HAP-1 (cell line): Measurements from ENCODE around the gene SLC39A10.
"Not testable (repeated sequence)": the region's sequence is repeated elsewhere in the genome, so short reads cannot be mapped to it uniquely, and the experiment has no call there.

Experiments used
- DNase-seq, 2 experiments: peaks; one replicate each; pipeline ENCODE4 v3.0.0-alpha.2; 2016 to 2020; ENCODE audit warnings: low spot score in 2 of 2
- H3K27me3 ChIP-seq: fragments of 250-450 bp; sonication (Bioruptor Pico); 2 replicates; pipeline ENCODE4 v1.5.1; 2020; ENCODE audit warnings: low read depth, mild to moderate bottlenecking, moderate library complexity
- H3K36me3 ChIP-seq: fragments of 250-450 bp; sonication (Bioruptor Pico); replicated peaks from 2 replicates; pipeline ENCODE4 v1.5.1; 2020; ENCODE audit warnings: mild to moderate bottlenecking
- H3K4me1 ChIP-seq: fragments of 250-450 bp; sonication (Bioruptor Pico); 2 replicates; pipeline ENCODE4 v1.5.1; 2020; ENCODE audit warnings: mild to moderate bottlenecking
- H3K4me3 ChIP-seq: fragments of 250-450 bp; sonication (Bioruptor Pico); 2 replicates; pipeline ENCODE4 v1.5.1; 2020; ENCODE audit warnings: mild to moderate bottlenecking, moderate library complexity
- H3K9me3 ChIP-seq: fragments of 250-450 bp; sonication (Bioruptor Pico); 2 replicates; pipeline ENCODE4 v1.5.1; 2020; ENCODE audit warnings: mild to moderate bottlenecking, moderate library complexity
- in situ Hi-C: fragments of 300-500 bp; cut with MboI; formaldehyde crosslinking; loops from 3 replicates; pipeline ENCODE4 v1.14.3; 2020; ENCODE audit warnings: low sequenced_read_pairs, inconsistent platforms, mixed read lengths

SLC39A10 gene

DNA sequence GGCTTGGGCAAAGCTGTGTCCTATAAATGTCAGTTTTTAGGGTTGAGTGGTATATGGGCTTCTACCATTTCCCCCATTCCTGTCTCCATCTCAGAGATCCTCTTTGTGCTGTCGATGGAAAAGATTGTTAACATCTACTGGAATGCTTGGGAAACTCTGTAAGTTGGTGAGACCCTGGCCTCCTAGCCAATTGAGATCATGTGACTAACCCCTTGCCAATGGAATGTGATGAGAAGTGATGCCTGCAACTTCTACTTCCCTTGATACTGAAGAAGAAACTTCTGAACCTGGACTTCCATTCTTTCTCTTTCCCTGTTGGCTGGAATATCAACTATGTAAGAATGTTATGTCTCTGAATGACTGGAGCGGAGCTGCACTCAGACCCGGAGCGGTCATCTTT is 14.5 kb downstream of the SLC39A10 start:
- no peaks in the 10 kb centered on the region for H3K36me3 ChIP-seq
- DNase-seq = no peak
- in situ Hi-C loops = loop anchor here (10.0 kb wide), 1 partner anchor 273 kb away; no protein-coding TSS in a partner anchor
- H3K4me3 ChIP-seq = no peak overlapping the region
- H3K4me1 ChIP-seq = peaks cover 4% of the 10 kb centered on the region
- no peaks in the 10 kb centered on the region for H3K9me3 ChIP-seq
- no peaks in the 10 kb centered on the region for H3K27me3 ChIP-seq

DNA sequence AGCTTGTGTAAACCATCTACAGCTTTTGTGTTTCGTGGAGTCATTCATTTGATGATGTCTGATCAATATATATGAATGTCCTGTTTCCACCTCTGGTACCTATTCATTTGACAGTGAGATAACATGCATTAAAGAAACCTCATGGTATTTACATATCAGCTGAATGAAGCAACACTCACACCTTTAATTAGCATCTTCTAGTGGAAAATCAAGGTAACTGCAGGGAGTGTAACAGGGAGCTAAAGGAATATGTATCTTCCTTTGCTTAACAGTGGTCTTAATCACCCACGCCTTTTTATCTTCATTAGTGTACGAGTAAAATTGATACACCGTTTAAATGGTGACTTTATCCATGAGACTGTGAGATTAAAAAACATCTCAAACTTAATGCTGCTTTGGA is 15.6 kb downstream of the SLC39A10 start:
- in situ Hi-C loops = loop anchor here (10.0 kb wide), 1 partner anchor 272 kb away; no protein-coding TSS in a partner anchor
- Histone ChIP-seq H3K4me1 (no peaks in the 10 kb centered on the region), H3K9me3 (no peaks in the 10 kb centered on the region), H3K4me3 (no peak overlapping the region), H3K36me3 (no peaks in the 10 kb centered on the region), H3K27me3 (no peaks in the 10 kb centered on the region)
- DNase-seq = no peak

DNA sequence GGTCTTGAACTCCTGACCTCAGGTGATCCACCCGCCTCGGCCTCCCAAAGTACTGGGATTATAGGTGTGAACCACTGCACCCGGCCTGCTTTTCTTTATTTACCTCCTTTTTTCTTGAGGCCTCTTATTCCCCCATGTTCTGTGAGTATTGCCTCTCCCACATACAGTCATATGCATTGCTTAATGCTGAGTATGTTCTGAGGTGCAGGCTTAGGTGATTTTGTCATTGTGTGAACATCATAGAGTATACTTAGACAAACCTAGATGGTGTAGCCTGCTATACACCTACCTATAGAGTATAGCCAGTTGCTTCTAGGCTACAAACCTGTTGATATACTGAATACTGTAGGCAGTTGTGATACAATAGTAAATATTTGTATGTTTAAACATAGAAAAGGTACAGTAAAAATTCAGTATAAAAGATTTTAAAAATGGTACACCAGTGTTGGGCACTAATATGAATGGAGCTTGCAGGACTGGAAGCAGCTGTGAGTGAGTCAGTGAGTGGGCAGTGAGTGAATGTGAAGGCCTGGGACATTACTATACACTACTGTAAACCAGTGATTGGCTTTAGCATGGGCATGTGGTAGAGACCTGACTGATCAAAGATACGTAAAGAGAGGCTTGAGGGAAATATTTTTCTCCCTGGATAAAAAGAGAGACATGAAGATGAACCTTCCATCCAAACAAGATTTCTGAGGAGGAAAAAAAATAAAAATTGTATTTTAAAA is 17.6 kb downstream of the SLC39A10 start:
- no peaks in the 10 kb centered on the region for H3K9me3 ChIP-seq
- in situ Hi-C loops = loop anchor here (10.0 kb wide), 1 partner anchor 270 kb away; no protein-coding TSS in a partner anchor
- DNase-seq = no peak
- H3K4me1 ChIP-seq = no peaks in the 10 kb centered on the region
- H3K4me3 ChIP-seq = no peak overlapping the region
- no peaks in the 10 kb centered on the region for H3K36me3 ChIP-seq
- H3K27me3 ChIP-seq = no peaks in the 10 kb centered on the region

DNA sequence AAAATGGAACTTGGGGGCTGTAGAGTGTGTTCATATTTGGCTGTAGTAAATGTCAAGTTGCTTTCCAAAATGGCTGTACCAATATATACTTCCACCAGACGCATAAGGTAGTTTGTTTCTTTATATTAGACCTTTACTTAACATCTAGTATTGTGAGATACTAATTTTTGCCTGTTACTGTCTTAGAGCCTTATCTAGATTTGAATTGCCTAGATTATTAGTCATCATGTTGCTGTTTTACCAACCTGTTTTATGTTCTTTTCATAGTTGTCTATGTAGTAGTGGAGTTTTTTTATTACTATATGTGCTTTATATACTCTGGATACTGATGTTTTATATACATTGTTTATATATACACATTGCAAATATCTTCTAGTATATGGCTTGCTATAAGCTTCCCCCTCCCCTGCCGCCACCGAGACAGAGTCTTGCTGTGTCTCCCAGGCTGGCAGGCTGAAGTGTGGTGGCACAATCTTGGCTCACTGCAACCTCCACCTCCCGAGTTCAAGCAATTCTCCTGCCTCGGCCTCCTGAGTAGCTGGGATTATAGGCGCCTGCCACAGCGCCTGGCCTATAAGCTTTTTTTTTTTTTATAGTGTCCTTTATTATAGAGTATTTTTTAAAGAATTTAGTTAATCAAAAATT is 18.9 kb downstream of the SLC39A10 start:
- Histone ChIP-seq H3K4me1 (no peaks in the 10 kb centered on the region), H3K9me3 (no peaks in the 10 kb centered on the region), H3K27me3 (no peaks in the 10 kb centered on the region), H3K4me3 (no peak overlapping the region), H3K36me3 (peaks cover 4% of the 10 kb centered on the region)
- in situ Hi-C loops = loop anchor here (10.0 kb wide), 1 partner anchor 269 kb away; no protein-coding TSS in a partner anchor
- no peak for DNase-seq

DNA sequence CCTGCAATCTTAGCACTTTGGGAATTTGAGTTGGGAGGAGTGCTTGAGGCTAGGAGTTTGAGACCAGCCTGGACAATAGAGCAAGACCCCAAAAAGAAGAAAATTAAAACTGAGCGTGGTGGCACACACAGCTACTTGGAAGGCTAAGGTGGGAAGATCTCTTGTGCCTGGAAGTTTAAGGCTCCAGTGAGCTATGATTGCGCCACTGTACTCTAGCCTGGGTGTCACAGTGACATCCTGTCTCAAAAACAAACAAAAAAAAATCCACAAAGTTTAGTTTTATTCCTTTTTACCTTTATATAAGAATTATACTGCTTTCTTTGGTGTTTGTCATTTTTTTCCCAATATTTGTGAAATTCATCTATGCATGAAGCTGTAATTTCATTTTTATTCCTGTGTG is 20.3 kb downstream of the SLC39A10 start:
- in situ Hi-C loops = loop anchor here (10.0 kb wide), 1 partner anchor 268 kb away; no protein-coding TSS in a partner anchor
- no peak for DNase-seq
- Histone ChIP-seq H3K4me3 (no peak overlapping the region), H3K27me3 (no peaks in the 10 kb centered on the region), H3K4me1 (no peaks in the 10 kb centered on the region), H3K36me3 (peaks cover 4% of the 10 kb centered on the region), H3K9me3 (no peaks in the 10 kb centered on the region)

DNA sequence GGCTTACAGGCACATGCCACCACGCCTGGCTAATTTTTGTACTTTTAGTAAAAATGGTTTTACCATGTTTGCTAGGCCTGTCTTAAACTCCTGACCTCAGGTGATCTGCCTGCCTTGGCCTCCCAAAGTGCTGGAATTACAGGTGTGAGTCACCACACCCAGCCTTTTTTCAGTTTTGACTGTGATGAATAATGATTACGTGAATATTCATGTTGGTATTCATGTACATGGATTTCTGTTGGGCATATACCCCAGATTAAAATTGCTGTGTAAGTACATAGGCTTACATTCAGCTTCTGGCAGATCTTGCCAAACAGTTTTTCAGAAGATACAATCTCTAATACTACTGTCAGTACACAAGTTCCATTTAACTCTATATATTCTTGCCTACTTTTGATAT is 20.9 kb downstream of the SLC39A10 start:
- Histone ChIP-seq H3K4me3 (no peak overlapping the region), H3K9me3 (no peaks in the 10 kb centered on the region), H3K36me3 (peaks cover 4% of the 10 kb centered on the region), H3K4me1 (peaks cover 1% of the 10 kb centered on the region), H3K27me3 (no peaks in the 10 kb centered on the region)
- no peak for DNase-seq
- in situ Hi-C loops = loop anchor here (10.0 kb wide), 1 partner anchor 267 kb away; no protein-coding TSS in a partner anchor

DNA sequence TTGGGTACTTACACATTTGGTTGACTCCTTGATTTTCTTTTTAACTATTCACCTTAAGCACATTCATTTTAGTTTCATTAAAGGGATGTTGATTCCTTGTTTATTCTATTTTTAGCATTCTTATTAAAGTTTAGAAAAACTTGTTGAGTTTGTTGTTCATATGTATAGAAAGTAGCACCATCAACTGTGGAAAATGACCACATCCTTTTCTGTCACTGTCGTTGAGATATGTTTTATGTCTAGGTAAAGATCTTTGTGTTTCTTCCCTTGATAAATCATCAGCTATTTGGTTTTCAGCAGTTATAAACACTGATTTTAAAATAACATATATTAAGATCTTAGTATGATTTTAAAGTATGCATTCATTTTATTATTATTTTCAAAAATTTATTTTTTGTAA is 25.1 kb downstream of the SLC39A10 start:
- Histone ChIP-seq H3K4me3 (no peak overlapping the region), H3K36me3 (peaks cover 8% of the 10 kb centered on the region), H3K4me1 (peaks cover 24% of the 10 kb centered on the region), H3K9me3 (no peaks in the 10 kb centered on the region), H3K27me3 (no peaks in the 10 kb centered on the region)
- in situ Hi-C loops = no loop called here
- no peak for DNase-seq

DNA sequence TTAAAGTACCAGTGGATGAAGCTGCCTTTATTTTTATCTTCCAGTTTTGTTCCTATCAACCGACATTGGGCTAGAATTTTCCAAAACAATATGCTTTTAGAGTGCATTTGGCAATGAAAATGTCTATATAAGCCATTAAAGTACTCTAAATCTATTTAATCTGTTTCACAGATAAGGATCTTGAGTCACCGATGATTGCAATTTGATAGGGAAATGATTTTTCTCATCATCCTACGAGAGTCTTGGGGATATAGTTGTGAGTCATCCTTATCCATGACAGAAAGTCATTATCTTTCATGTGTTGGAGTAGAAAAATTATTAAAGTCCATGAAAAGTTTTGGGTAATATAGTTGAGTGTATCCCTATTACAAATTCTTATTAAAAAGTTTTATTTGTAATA is 26.1 kb downstream of the SLC39A10 start:
- Histone ChIP-seq H3K27me3 (no peaks in the 10 kb centered on the region), H3K4me1 (peaks cover 31% of the 10 kb centered on the region), H3K4me3 (no peak overlapping the region), H3K36me3 (peaks cover 8% of the 10 kb centered on the region), H3K9me3 (no peaks in the 10 kb centered on the region)
- in situ Hi-C loops = no loop called here
- no peak for DNase-seq

DNA sequence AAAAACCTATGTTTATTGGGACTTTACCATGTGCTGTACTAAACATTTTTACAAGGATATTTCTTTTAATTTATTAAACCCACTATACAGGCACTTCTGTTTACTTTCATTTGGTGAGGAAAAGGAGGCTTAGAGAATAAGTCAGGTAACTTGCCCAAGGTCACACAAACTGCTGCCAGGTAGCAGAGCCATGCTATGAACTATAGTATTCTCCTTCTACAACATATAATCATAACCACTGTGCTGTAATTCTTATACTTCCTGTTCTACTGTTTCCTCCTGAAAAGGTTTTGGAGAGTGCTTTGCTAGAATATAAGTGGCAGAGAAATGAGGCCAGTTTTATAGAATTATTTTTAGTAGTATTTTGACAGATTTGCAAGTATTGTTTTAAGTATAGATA is 29.5 kb downstream of the SLC39A10 start:
- Histone ChIP-seq H3K27me3 (no peaks in the 10 kb centered on the region), H3K9me3 (peaks cover 2% of the 10 kb centered on the region; the same call in 1 of the 2 replicates), H3K36me3 (peaks cover 6% of the 10 kb centered on the region; the same call in 1 of the 2 replicates), H3K4me3 (no peak overlapping the region), H3K4me1 (peaks cover 31% of the 10 kb centered on the region)
- no peak for DNase-seq
- in situ Hi-C loops = no loop called here

DNA sequence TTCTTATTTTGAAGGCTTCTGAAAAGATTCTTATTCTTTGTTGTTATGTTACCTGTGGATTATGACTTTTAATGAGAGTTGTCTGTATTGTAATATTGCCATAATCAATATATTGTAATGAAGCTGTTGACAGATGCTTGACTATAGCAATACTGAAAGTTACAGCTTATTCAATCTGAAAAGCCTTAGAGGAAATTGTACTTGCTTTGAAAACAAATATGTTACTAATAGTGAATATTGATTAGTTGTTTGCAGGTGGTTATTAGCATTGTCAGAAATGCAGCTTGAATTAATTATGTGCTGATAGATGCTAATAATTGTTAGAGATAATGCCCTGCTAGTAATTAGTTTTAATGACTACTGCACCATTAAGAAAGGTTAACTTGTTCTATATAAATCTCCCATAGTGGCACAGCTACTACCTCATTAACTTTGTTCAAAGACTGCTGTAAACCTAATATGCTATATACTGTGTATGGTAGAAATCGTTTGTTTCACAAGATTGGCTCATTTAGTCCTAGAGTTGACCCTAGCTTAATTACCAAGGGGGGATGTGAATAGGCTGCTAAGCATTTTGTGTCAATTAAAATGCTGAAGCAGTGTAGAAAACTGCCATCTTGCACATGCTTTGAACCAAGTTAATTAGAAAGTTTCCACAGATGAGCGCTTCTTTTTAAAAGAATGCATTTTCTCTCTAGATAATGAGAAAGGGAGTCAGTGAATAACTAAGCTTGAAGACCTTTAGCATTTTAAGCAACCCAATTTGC is 30.5 kb downstream of the SLC39A10 start:
- H3K27me3 ChIP-seq = no peaks in the 10 kb centered on the region
- in situ Hi-C loops = no loop called here
- peaks cover 31% of the 10 kb centered on the region for H3K4me1 ChIP-seq
- peaks cover 7% of the 10 kb centered on the region; the same call in 1 of the 2 replicates for H3K36me3 ChIP-seq
- H3K4me3 ChIP-seq = no peak overlapping the region
- H3K9me3 ChIP-seq = peaks cover 2% of the 10 kb centered on the region; the same call in 1 of the 2 replicates
- DNase-seq = no peak

DNA sequence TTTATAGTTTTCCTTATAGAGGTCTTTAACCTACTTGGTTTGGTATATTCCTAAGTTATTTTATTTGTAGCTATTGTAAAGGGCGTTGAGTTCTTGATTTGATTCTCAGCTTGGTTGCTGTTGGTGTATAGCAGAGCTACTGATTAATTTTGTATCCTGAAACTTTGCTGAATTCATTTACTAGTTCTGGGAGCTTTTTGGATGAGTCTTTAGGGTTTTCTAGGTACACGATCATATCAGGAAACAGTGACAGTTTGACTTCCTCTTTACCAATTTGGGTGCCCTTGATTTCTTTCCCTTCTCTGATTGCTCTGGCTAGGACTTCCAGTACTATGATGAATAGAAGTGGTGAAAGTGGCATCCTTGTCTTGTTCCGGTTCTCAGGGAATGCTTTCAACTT is 35.5 kb downstream of the SLC39A10 start:
- DNase-seq, H3K9me3 ChIP-seq, H3K4me3 ChIP-seq, H3K27me3 ChIP-seq, H3K36me3 ChIP-seq, in situ Hi-C loops: not testable (repeated sequence)
- peaks cover 13% of the 10 kb centered on the region for H3K4me1 ChIP-seq

DNA sequence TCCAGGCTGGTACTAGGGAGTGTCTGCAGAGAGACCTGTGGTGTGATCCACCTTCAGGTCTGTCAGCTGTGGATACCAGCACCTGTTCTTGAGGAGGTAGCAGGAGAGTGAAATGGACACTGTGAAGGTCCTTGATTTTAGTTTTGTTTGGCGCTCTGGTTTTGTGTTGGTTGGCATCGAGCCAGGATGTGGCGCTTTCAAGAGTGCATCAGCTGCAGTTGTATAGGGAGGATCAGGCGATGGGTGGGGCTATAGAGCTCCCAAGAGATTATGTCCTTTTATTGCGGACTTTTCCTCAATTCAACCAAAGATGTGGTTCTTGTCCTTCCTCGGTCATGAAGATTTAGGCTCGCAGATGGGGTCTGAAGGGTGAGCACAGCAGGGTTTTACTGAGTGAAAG is 37.5 kb downstream of the SLC39A10 start:
- DNase-seq = no peak
- in situ Hi-C loops = no loop called here
- Histone ChIP-seq H3K4me3 (no peak overlapping the region), H3K9me3 (peaks cover 2% of the 10 kb centered on the region; the same call in 1 of the 2 replicates), H3K36me3 (peaks cover 3% of the 10 kb centered on the region; the same call in 1 of the 2 replicates), H3K27me3 (no peaks in the 10 kb centered on the region), H3K4me1 (peaks cover 20% of the 10 kb centered on the region)

DNA sequence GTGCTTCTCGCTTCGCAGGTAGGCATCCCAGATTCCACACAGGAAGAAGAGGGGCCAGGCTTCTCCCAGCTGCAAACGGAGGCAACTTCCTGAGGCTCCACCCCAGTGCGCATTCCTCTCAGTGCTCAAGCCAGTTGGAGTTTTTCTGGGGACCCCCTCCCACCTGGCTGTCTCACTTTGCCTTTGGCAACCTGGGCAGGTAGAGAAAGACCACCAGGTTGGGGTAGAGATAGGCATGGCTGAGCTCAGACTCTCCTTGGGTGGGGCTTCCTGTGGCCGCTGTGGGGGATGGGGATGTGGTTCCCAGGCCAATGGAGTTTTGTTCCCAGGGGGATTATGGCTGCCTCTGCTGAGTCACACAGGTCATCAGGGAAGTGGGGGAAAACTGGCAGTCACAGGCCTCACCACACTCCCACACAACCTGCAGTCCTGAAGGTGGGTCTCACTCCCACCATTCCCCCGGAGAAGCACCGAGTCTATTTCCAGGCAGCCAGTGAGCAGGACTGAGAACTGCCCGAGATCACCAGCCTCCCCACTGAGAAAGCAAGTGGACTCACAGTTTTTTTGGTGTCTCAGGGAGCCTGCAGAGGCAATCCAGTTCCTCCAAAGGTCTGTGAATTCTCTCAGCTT is 38.1 kb downstream of the SLC39A10 start:
- Histone ChIP-seq H3K36me3 (peaks cover 3% of the 10 kb centered on the region; the same call in 1 of the 2 replicates), H3K4me3 (no peak overlapping the region)

More for the DNA sequence above, 38.1 kb downstream of the SLC39A10 start:
- DNase-seq = peak in 1 of 2 experiments; percentile 13
- in situ Hi-C loops = no loop called here
- no peaks in the 10 kb centered on the region for H3K27me3 ChIP-seq
- peaks cover 2% of the 10 kb centered on the region; the same call in 1 of the 2 replicates for H3K9me3 ChIP-seq
- peaks cover 20% of the 10 kb centered on the region for H3K4me1 ChIP-seq
